GM21576 (cell line): ENCODE results near the gene ZNF132.
"Not testable (repeated sequence)": the region's sequence is repeated elsewhere in the genome, so short reads cannot be mapped to it uniquely, and the experiment has no call there.

Experiments
- ATAC-seq: cut with Tn5 transposase; IDR thresholded peaks from one replicate; pipeline ENCODE4 v1.9.1; 2021; ENCODE audit warnings: mild to moderate bottlenecking, moderate library complexity; ENCODE audit not compliant: unreplicated experiment

Gene ZNF132

DNA sequence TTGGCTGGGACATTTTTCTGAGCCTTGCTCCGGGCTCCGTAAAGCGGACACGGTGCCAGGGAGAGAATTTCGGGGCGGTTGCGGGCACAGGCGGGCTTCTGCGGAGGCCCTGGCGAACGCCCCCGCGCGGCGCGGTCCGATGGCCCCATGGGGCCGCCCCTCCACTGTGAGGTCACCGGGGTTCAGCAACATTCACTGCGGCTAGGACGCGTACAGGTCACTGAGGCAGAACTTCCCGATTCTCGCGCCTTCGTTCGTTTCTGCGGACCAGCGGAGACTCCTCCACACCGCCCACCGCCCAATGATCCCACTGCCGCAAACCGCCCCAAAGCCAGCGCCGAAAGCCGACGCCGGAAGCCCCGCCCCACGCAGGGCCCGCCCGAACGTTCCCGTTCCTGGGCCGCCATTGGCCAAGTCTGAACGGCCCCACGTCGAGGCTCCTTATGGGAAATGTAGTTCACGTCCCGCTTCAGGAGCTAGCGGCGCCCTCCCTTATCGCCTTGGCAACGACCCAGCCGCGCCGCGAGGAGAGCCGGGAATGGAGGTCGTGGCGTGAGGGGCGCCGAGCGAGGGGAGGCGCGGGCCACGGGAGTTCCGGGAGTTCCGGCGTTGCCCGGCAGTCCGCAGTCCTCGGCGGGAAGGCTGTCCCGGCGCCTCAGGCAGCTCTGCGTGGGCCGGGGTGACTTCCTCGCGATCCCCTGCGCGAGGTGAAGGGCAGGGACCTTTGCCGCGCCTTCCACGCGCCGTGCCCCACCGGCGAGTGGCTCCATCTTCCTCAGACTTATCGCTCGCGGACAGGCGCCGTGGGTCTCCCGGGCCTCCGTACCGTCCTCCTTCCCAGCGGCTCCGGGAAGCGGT lies 31.6 kb downstream of the ZNF132 start, which contains the start of gene ZNF584:
Gene ZNF584, plus strand, starts transcription at position 498 of the 858 bp plus-strand sequence. CDS start 499 bp downstream, outside the sequence.
- ATAC-seq: peak; percentile 90

DNA sequence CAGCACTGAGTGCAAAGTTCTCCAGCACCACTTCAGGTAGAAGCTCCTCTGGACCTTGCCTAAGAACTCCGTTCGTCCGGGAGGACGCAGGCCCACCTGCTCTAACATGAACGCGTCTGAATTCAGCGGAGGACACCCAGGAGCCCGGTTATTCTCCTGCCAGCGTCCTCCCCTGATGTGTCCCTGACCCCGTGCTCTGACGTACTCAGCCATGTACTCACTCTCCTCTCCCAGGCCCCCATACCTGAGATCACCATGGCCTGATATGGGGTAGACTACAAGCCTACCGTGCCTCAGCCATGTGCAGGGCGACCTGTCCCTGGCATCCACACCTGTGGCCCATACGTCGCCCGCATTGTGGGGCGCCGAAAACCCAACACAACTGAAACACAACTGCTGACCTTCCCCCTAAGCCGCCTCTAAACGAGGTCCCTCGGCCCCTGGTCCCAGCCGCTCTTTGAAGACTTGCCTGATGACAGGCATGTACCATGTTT lies 32.2 kb downstream of the ZNF132 start:
- no peak for ATAC-seq

DNA sequence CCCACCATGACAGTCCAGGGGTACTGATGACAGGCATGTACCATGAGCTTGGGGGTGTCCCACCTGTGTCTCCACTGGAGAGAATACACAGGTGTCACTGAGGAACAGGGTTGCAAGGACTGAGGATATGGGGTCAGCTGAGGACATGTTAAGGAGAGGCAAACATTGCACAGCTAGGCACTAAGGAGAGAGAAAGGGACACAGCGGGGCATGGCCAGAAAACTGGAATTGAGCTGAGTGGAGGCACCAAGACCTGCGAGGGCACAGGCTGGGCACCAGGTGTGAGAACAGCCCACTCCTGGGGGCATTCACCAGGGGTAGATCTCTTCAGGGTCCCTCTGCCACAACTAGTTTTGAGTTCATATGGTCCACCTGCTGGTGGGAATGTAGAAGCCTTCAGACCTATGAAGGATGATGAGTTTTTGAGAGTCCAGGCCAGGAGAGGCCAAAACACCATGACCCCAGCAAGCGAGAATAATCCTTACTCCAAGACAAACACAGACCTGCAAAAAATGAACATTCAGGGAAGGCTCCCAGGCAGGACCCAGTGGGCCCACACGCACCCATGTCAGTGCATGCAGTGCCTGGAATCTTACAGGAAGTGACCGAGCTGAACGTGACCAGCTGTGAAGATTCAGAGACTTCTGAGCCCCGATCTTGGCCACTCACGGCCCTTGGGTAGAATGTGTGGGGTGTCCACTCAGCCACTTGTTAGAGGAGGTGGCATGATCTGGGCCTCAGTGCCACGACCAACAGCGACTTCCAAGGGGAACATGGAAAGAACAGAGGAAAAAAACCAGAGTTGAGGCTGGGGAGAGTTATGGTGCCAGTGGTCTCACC lies 32.9 kb downstream of the ZNF132 start:
- no peak for ATAC-seq

DNA sequence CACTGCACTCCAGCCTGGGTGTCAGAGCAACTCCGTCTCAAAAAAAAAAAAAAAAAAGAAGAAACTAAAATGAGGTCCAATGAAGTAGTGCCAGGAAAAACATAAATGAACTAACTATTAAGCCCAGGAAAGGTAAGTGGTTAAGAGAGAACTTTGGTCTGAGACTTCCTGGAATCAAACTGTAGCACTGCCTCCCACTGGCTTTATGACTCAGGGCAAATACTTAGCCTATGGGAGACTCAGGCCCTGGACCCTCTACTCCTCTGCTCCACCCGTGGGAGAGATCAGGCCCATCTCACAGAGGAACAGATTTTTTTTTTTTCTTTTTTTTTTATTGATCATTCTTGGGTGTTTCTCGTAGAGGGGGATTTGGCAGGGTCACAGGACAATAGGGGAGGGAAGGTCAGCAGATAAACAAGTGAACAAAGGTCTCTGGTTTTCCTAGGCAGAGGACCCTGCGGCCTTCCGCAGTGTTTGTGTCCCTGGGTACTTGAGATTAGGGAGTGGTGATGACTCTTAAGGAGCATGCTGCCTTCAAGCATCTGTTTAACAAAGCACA lies 36.0 kb downstream of the ZNF132 start:
- ATAC-seq: not testable (repeated sequence)

DNA sequence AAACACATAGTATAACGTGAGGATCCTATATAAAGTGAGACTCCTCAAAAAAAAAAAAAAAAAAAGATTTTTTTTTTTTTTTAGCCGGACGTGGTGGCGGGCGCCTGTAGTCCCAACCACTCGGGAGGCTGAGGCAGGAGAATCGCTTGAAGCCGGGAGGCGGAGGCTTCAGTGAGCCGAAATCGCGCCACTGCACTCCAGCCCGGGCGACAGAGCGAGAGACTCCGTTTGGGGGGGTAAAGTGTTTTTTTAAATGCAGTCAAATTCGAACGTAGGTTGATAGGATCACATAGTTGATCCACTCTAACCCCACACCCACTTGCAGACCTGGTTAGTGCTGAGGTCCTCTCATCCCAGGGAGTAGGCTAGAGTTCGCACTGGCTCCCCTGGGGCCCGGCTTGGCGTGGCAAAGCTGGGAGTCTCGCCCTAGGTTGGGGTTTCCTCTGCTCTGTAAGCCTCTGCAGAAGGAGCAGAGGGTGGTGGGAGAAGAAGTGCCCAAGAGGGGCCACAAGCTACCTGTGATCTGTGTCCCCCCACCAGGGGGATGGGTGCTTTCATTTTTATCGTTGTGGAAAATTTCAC lies 38.0 kb downstream of the ZNF132 start:
- no peak for ATAC-seq

DNA sequence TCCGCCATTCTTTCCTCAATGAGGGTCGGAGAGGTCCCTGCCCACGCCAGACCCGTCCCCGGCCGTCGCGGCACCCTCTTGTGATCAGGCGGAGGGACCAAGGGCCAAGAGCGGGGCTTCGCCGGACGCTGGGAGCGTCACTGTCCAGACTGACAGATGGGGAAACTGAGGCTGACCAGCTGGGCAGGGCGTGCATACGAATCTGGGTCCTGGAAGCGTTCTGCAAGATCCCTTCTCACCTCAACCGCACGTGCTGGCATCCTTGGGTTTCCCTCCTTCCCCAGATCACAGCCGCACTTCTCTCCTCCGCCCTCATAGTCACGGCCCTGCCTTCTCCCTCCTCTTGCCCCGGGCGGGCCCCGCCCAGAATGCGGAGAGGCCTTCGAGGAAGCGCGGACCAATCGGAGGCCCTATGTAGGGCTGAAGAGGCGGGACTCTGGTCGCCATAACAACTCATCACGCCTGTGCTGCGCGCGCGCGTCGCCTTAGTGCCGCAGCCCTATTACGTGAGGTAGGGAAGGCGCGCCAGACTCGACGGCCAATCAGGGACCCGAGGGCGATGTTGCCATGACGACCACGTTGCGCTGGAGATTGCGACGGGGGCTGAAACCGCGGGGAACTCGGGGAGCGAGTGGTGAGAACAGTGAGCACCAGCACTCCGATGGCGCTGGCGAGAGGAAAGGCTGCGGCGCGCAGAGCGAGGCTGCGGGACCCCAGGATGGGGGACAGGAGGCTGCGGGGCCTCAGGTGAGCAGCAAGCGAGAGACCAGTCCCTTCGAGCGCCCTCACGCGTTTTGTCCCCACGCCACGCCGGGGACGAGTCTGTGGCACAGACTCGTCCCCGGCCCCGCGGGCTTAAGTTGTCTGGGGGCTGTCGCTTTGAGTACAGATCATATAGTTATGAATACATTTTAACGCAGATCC lies 38.8 kb downstream of the ZNF132 start:
- ATAC-seq: peak; percentile 96

DNA sequence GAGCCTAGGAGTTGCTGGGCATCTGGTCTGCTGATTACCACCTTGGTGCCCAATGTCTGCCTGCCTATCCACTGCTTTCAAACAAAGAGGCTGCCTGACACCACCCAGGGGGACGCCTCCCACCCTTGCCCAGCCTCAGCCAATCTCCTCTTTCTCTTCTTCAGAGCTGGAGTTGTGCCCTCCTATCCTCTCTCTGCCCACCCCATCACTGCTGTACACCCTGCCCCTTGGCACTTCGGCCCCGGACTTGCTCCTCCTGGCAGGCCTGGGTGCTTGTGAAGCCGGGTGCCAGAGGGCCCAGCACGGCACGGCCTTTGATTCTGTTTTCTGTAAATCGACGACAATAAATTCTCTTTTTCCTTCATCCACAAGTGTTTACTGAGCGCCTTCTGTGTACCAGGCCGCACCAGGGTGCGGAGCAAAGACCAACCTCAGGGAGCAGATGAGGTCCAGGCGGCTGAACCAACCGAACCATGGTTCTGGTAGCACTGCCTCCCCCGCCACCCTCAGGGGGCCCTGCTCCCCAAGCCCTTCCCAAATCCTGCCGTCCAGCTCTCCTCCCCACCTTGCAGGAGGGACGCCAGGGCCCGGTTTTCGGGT lies 39.5 kb downstream of the ZNF132 start:
- no peak for ATAC-seq

DNA sequence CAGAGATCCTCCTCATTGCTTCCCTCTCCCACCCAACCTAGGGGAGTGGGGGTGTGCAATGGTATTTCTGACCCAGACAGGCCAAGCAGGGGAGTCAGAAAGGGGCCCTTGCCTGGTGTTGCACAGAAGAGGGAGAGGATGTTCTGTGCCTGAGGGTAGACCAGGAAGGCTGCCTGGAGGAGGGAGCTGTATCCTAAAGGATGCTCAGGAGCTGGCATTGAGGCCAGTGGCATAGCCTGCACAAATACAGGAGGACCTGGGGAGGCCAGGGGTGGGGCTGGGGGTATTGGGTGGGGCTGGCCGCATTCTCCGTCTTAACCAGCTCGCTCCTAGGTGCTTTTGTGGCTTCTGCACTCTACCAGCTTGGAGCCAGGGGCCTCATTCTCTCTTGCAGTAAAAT lies 40.0 kb downstream of the ZNF132 start:
- no peak for ATAC-seq

DNA sequence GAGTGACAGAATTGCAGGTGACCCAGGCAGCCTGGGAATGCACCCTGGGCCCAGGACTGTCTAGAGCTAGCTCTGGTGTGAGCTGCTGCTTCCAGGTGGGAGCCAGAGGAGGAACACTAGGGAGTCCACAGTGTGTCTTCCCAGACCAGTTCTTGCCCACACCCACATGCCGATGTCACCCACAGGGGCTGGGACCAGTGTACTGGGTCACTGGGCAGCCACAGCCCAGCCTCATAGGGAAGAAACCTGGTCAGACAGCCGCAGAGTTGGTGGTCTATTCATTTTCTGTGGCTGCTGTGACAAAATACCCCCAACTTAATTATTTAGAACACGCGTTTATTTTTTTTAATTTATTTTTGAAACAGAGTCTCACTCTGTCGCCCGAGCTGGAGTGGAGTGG lies 41.4 kb downstream of the ZNF132 start:
- no peak for ATAC-seq

DNA sequence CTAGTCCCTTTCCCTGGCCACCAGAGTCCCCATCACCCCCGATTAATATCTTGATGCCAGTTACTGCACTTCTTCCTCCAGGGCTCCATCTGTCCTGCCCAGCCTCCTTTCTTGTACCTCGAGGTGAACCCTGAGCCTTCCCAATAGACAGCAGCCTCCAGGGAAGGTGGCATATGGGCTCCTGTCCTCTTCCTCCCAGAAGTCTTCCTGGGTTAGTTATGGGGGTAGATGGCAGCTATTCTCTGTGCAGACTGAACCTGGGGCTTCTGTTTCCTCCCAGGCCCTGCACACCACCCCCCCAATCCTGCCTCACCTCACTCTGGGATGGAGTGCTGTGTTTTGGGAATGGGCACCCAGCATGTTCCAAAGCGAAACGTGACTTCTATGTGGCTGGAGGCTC lies 41.9 kb downstream of the ZNF132 start:
- no peak for ATAC-seq

DNA sequence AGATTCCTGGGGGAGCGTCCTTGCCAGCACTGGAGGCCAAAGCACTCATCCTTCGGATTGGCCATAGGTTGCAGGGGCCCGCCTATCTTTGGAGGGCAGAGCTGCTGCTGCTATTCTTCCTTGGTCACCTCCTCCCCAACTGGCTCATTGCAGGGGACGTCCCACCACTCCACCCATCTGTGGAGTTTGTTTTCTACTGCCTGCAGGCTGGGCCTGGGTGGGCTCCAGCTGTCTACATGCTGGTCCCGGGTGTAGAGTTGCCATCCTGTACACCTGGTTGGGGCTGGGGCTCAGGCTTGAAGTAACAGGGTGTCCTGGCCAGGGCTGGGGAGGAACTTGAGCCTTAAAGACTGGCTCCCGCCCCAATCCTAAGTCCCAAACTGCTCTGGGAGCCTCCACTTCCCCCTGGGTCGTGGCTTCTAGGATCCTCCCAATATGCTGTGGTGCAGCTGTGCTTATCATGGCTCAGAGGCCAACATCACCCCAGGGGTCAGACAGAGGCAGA lies 42.4 kb downstream of the ZNF132 start:
- no peak for ATAC-seq

DNA sequence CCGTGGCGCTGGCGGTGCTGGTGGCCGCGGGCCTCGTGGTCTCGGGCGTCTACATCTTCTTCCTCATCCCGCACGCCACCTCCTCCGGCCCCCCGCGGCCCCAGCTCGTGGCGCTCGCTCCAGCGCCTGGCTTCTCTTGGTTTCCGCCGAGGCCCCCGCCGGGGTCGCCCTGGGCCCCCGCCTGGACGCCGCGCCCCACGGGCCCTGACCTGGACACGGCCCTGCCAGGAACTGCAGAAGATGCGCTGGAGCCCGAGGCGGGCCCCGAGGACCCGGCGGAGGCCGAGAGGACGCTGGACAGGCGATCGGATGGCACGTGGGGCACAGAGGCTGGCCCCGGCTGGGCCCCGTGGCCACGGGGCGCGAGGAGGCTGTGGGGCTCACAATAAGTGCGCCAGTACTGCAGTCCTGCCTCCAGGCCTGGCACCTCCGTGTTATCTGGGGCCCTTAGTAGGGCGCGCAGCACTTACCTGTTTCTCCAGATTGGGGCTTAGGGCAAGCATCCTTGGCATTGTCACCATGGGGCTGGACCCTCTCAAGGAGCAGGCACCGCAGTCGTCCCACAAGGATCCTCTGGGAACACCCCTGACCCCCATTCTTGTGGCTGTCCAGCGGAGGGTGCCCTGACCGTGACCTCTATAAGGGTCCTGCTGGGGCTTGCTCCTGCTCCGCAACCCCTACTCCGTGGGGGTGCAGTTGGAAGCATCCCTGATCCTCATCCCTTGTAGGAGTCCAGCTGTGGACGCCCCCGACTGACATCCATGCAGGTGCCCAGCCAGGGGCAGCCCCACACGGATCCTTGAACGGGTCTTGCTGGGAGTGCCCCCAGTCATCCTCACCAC lies 43.0 kb downstream of the ZNF132 start:
- ATAC-seq: no peak

DNA sequence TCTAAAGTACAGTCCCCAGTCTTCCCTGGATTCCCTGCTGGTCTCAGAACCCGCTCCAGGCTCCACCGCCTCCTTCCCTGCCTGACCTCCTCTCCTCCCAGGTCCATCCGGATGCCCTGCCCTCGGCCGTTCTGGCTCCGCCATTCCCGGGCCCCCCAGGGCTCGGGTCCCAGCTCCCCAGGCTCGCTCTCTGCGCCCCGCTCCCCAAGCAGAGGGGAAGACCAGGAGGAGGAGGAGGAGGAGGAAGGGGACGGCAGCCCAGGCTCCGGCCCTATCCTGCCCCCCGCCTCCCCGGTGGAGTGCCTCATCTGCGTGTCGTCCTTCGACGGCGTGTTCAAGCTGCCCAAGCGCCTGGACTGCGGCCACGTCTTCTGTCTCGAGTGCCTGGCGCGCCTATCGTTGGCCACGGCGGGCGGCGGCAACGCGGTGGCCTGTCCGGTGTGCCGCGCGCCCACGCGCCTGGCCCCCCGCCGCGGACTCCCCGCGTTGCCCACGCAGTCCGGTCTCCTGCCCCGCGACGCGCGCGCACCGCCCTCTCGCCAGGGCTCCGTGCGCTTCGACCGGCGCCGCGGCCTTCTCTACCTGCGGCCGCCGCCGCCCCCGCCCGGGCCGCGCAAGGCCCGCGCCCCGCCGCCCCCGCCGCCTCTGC lies 43.9 kb downstream of the ZNF132 start:
- ATAC-seq: no peak

DNA sequence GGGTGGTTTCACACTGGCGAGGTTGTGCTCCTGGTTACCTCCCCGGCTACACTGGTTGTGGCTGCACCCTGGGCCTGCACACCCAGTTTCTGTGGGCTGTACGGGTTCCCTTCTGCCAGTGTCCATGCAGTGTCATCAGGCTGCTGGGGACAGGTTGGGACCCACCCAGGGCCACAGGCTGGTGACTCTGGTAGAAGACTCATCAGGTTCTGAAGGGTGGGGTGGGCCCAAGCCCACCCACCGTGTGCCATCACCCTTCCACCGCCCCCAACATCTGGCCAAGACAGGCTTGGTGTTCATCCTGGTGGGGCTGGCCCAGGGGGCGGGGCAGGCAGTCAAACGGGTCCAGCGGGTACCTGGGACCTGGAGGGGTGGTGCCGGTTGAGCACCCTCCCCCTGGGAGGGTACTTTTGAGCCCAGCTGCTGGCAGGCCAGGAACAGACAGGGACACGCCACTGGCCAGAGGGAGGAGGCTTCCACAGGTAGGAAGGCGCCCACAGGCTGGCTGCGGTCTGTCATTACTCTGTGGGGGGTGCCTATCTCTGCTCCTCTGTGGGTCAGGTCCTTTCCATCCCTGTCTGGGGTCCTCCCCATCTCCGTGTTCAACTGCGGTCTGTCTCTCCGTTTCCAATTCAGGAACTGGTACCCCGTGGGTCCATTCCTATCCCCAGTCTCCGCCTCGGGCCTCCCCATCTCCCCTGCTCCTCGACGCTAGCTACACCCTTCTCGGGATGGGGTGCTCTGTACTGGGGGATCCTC lies 44.6 kb downstream of the ZNF132 start, which contains the start of gene RNF225:
Gene RNF225, plus strand, starts transcription at position 437 of the 759 bp plus-strand sequence. CDS start 434 bp downstream, outside the sequence.
- ATAC-seq: no peak

DNA sequence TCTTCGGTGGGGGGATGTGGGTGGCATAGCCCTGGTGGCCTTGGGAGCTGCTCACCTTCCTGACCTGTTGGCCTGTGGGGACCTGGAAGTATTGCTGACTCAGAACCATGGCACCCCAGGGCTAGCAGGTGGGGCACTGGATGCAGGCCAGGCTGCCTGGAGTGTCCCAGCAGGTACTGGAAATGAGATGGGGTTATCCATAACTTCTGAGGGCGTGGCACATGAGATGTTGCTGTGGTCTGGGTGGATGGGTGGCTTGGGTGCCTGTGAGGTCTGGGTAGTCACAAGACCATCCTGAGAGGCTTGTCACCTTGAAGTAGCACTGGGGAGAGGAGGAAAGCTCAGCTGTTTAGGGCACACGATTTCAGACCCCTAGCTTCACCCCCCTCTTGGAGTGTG lies 45.1 kb downstream of the ZNF132 start:
- no peak for ATAC-seq

DNA sequence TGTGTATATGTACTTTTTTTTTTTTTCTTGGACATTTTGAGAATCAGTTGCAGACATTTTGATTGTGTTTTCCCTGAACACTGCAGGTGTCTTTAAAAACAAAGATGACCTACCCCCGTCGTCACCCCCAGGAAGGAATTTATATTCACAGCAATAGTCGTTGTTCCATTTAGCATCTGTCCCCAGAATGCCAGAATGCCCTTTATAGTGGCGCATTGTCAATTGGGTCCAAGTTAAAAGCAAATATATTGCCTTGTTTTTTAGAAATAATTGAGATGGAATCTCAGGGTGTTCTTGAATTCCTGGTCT lies 46.3 kb downstream of the ZNF132 start:
- no peak for ATAC-seq
